ENCODE measurements around the gene SETBP1. TPM values are rescaled to one million over a fixed set of nuclear protein-coding genes. Genes with fewer than 3 reads are reported as not detected.

The SETBP1 gene
- total RNA-seq, 4 donors from 2014 or later: 15.6 to 27.3 (median 19.1) TPM

DNA sequence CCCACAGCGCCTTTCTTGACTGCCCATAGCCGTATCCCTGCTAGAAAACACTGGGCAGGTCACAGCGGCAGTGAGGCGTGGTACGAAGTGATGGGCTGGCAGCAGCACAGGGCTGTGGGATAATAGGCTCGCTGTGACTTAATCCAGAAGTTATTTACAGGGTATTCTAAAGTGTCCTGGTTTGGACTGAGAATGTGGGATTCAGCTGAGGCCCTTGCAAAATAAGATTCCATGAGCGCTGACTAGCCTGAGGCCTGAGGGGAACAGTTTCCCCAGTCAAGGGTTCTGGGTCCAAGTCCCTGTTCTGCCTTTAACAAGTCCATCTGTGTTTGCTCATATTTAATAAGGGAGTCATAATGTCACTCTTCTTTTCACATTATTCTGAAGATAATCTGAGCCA is 34.6 kb downstream of the SETBP1 start:
- TF ChIP-seq, protein P1, sequence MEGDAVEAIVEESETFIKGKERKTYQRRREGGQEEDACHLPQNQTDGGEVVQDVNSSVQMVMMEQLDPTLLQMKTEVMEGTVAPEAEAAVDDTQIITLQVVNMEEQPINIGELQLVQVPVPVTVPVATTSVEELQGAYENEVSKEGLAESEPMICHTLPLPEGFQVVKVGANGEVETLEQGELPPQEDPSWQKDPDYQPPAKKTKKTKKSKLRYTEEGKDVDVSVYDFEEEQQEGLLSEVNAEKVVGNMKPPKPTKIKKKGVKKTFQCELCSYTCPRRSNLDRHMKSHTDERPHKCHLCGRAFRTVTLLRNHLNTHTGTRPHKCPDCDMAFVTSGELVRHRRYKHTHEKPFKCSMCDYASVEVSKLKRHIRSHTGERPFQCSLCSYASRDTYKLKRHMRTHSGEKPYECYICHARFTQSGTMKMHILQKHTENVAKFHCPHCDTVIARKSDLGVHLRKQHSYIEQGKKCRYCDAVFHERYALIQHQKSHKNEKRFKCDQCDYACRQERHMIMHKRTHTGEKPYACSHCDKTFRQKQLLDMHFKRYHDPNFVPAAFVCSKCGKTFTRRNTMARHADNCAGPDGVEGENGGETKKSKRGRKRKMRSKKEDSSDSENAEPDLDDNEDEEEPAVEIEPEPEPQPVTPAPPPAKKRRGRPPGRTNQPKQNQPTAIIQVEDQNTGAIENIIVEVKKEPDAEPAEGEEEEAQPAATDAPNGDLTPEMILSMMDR (IDR thresholded peaks at IDR 0.05; ENCODE audit: low read depth): no peak

DNA sequence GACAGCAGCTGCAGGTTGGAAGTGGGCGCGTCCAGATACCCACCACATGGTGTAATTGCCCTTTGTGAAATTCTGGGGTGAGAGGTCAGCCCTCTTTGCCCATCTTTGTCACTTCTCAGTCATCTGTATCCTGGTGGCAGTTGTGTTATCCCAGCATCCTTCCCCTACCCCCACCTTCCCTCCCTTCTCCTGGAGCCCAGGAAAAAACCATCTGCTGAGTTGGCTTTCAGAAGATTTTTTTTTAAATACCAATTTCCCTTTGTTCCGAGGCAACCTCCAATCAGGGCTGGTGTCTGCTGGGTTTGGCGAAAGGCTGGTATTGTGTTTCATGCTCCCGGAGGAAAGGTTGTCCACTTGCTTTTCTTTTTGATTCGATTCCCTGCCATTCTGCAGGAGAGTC is 35.2 kb downstream of the SETBP1 start:
- TF ChIP-seq, protein P1 (IDR thresholded peaks at IDR 0.05; ENCODE audit: low read depth): no peak

DNA sequence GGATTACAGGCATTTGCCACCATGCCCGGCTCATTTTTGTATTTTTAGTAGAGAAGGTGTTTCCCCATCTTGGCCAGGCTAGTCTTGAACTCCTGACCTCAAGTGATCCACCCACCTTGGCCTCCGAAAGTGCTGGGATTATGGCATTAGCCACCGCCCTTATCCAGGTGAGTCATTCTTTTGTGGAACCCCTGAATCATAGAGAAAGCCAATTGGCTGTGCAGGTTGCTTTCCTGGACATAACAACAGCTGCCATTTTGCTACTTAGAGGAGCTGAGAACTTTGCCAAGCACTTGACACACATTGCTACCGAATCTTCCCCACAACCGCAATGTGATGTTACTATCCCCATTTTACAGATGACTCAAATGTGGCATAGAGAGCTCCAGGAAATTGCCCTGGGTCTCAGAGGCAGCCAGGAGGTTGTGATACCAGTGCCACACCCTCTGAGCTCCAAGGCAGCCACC is 36.0 kb downstream of the SETBP1 start:
- TF ChIP-seq, protein P1 (IDR thresholded peaks at IDR 0.05; ENCODE audit: low read depth): no peak

DNA sequence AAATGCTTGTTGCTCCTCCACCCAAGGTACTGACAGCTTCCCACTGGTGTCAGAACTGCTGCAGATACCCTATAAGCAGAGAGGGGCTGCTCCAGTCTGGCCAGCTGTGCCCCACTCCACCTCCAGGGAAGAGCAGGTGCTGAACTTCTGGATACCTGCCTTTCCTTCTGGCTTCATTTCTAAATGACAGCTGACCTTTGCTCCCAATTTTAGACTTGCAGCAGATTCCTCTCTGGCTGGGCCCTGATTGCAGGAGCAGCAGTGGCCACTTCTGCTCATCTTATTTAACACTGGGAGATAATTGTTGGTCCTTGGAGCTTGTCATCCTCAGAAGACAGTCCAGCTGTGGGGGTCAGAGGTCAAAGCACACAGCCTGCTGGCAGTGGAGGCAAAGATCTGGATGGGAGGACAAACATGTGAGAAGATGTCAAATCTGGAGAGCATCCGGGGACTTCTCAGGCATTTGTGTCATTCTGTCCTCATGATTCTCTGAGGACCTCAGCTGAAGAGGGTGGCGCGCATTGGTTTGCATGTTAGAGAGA is 38.9 kb downstream of the SETBP1 start:
- TF ChIP-seq, protein P1 (IDR thresholded peaks at IDR 0.05; ENCODE audit: low read depth): no peak

DNA sequence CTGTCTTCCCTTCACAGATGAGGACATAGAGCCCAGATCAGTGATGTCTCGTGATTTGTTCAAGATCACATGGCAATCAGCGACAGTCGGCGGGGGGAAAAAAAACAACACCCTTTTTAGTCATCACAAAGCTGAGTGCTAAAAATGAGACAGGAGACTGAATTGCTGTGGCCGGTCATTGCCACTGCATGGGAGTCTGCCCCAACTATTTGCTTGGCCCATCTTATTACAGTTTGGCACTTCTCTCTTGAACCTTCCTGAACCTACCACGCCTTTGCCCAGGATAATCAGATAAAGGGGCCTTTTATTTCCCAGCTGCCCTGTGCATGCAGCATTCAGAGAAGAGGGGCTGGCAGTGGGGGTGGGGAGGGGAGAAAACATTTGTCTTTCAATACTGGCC is 42.7 kb downstream of the SETBP1 start:
- TF ChIP-seq, protein P1 (IDR thresholded peaks at IDR 0.05; ENCODE audit: low read depth): no peak

DNA sequence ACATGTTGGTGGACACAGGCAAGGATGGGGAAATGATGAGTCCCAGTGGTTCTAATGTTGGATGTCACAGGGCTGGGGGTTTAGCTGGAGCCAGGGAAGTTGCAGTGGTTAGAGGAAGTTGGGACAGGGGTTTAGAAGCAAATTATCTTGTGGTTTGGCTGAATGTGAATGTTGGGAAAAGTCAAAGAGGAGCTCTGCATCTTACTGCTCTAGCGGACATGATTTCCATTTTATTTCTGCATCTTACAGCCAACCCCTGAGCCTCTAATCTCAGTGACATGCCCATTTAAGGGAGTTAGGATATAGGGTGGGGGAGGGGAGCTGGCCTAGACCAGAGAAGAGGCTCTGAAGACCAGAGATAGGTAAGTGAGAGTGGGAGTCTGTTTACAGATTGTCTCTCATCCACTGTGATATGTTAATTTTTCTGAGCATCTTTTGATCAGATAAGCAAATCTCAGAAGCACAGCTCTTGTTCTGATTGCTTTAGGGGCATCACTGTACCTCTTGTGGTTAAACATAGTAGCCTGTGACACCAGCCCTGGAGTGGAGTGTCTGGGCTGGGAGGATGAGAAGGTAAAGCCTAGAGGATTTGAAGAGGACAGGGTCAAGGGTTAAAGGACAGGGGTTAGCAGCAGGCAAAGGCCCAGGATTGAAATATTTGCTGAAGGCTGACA is 43.6 kb downstream of the SETBP1 start:
- TF ChIP-seq, protein P1 (IDR thresholded peaks at IDR 0.05; ENCODE audit: low read depth): no peak

DNA sequence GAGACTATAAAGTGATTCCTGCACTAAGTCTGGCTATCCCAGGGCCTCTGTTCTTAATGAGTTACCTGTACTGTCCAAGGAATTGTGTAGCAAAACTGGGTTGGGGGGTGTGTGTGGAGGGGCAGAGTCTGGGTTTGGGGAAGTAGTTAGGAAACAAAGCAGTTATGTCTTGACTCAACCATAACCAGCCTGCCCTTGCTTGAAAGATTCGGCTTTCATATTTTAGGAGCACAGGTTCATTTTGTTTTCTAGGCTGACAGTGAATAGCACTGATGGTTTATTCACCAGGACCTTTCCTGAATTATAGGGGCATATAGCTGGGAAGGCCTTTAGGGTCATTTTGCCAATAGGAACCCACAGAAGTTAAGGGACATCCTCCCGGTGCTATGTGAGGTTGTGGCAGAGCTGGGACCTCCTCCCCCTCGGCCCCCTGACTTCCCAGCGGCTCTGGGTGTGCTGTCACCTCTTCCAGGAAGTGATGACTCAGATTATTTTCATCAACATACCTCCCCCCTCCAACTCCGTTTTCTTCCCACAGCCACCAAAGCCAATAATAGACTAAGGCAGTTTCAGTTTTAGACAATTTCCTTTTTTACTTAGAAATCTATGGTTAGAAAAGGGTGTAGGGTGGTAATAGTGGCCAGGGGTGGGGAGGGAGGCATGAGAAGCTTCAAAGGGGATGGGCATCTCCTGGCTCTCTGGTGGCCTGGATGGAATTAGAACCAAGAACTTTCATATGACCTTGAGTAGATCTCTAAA is 44.8 kb downstream of the SETBP1 start:
- TF ChIP-seq, protein P1 (IDR thresholded peaks at IDR 0.05; ENCODE audit: low read depth): no peak
